NB4 (cell line): Measurements from ENCODE around the gene INPP5F.
"Not testable (repeated sequence)": the region's sequence is repeated elsewhere in the genome, so short reads cannot be mapped to it uniquely, and the experiment has no call there.

Experiments
- DNase-seq: peaks from one replicate; pipeline ENCODE4 v3.0.0; 2010; ENCODE audit warnings: low read depth
- H3K4me3 ChIP-seq: one replicate; pipeline ENCODE4 v1.5.1; 2011; ENCODE audit warnings: mild to moderate bottlenecking, low read depth, low read length, moderate library complexity
- MYC ChIP-seq: IDR thresholded peaks from 2 replicates; pipeline ENCODE4 v1.6.1; 2011; ENCODE audit warnings: low read depth, low read length
- POLR2A ChIP-seq: IDR thresholded peaks from 2 replicates; pipeline ENCODE4 v1.6.1; 2011; ENCODE audit warnings: mild to moderate bottlenecking; ENCODE audit not compliant: insufficient read length; ENCODE audit errors: extremely low read depth
- TF ChIP-seq, protein P1 (sequence below): IDR thresholded peaks from one replicate; pipeline ENCODE4 v1.5.1; 2012; ENCODE audit warnings: low read depth, low read length
- TF ChIP-seq, protein P2 (sequence below): IDR thresholded peaks from 2 replicates; pipeline ENCODE4 v1.6.1; 2011; ENCODE audit warnings: low read depth, low read length

Gene INPP5F

DNA sequence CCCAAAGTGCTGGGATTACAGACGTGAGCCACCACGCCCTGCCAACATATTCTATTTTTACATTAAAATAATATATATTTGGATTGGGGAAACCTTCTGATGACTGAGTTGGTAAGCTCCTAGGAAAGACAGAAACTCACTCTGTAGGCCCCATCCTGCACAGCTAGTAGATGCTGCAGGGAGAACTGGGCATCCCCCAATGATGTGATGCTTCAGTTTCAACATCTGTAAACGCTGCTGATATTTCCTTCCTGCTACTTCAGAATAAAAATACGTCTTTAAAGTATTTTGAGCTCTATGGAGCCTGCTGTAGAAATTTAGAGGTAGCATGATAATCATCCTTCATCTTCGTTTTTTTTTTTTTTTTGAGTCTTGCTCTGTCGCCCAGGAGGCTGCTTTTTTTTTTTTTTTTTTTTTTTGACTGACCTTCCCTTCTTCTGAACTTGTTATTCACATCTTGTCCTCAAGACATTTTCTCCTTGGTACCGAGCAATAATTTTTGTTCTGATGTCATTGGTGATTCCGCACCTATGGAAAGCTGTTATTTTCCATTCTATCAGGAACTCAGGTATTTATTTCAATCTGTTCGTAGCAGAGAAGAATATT, 21.8 kb upstream of the INPP5F start:
- TF ChIP-seq, protein P1, sequence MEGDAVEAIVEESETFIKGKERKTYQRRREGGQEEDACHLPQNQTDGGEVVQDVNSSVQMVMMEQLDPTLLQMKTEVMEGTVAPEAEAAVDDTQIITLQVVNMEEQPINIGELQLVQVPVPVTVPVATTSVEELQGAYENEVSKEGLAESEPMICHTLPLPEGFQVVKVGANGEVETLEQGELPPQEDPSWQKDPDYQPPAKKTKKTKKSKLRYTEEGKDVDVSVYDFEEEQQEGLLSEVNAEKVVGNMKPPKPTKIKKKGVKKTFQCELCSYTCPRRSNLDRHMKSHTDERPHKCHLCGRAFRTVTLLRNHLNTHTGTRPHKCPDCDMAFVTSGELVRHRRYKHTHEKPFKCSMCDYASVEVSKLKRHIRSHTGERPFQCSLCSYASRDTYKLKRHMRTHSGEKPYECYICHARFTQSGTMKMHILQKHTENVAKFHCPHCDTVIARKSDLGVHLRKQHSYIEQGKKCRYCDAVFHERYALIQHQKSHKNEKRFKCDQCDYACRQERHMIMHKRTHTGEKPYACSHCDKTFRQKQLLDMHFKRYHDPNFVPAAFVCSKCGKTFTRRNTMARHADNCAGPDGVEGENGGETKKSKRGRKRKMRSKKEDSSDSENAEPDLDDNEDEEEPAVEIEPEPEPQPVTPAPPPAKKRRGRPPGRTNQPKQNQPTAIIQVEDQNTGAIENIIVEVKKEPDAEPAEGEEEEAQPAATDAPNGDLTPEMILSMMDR: no peak
- TF ChIP-seq POLR2A: no peak
- TF ChIP-seq, protein P2, sequence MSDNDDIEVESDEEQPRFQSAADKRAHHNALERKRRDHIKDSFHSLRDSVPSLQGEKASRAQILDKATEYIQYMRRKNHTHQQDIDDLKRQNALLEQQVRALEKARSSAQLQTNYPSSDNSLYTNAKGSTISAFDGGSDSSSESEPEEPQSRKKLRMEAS: no peak
- TF ChIP-seq MYC: no peak
- H3K4me3 ChIP-seq: no peak overlapping the region
- DNase-seq: no peak

DNA sequence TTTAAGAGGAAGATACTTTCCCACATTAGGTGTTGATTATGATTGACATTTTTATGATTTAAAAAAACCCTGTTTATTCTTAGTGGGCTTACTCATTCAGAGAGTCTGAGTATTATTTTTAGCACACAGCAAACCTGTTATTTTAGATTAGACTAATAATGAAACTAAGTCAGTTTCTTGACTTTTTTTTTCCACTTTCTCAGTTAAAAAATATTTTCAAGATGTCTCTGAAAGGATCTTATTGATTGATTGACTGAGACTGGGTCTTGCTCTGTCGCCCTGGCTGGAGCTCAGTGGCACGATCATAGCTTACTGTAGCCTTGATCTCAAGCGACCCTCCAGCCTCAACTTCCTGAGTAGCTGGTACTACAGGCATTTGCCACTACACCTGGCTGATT, 20.4 kb upstream of the INPP5F start:
- no peak for DNase-seq
- H3K4me3 ChIP-seq: no peak overlapping the region
- TF ChIP-seq, protein P1: no peak
- TF ChIP-seq MYC (no peak), POLR2A (no peak)
- TF ChIP-seq, protein P2: no peak

DNA sequence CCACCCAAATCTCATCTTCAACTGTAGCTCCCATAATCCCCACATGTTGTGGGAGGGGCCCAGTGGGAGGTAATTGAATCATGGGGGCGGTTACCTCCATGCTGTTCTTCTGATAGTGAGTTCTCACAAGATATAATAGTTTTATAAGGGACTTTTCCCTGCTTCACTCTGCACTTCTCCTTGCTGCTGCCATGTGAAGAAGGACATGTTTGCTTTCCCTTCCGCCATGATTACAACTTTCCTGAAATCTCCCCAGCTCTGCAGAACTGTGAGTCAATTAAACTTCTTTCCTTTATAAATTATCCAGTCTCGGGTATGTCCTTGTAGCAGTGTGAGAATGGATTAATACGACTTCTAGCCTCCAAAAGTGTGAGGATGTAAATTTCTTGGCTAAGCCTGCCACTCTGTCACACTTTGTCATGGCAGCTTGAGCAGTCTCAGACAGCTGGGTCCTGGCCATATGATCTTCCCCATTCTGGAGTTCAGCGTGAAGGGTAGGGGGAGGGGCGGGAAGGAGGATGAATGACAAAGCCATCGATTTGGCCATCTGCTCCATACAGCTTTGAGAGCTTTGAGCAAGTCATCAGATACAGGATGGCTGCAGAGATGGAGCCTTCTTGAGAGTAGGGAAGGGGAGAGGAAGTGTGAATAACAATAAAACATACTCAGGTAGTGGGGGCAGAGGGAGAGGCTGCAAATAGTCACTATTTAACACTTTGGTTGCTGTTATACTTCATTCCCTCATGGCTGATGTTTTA, 19.1 kb upstream of the INPP5F start:
- TF ChIP-seq POLR2A (no peak), MYC (no peak)
- TF ChIP-seq, protein P1: no peak
- TF ChIP-seq, protein P2: no peak
- no peak overlapping the region for H3K4me3 ChIP-seq
- peak; percentile 22 for DNase-seq

DNA sequence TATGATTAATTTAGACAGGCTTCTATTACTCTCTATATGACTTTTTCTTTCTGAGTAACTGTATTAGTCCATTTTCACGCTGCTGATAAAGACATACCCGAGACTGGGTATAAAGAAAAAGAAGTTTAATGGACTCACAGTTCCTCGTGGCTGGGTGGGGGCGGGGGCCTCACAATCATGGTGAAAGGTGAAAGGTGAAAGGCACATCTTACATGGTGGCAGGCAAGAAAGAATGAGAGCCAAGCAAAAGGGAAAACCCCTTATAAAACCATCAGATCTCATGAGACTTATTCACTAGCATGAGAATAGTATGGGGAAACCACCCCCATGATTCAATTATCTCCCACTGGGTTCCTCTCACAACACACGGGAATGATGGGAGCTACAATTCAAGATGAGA, 18.5 kb upstream of the INPP5F start:
- H3K4me3 ChIP-seq, DNase-seq: not testable (repeated sequence)

GRCh38 chr10:119710935-119711334, 14.9 kb upstream of the INPP5F start:
- not testable (repeated sequence) for H3K4me3 ChIP-seq, DNase-seq

DNA sequence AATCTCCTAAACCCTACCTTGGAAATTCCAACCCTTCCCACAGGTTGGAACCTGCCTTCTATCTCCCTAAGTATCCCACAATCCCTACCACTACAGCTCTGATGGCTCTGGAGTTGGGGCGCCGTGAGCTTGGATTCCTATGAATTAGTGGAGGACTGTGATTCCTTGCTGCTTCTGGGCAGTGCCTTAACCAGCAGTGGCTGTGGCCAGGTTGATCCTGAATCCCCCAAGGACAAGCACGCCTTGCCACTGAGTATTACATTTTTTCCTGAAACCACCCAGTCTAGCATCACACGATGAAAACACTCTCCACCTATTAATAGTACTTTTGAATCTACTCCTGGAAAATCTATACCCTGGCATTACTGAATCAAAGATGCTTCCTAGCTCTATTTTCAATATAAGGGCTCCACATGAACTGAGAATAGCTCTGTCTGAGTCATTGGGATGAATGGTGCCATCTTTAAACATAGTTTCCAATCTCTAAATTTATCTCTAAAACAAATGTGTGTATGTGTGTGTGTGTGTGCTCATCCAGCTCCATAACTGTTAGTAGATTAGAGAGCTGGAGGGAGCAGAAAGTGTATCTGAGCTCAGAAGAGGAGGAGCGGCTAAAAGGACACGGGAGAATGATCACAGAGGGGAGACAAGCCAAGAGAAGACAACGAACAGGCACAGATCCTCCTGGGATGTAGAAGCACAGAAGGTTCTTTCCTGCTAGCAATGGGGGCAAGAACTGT, 11.9 kb upstream of the INPP5F start:
- DNase-seq: no peak
- TF ChIP-seq POLR2A (no peak), MYC (no peak)
- TF ChIP-seq, protein P1: no peak
- TF ChIP-seq, protein P2: no peak
- H3K4me3 ChIP-seq: no peak overlapping the region
